Hypothalamus (tissue), 51 donors: Measurements from ENCODE around the gene KRTAP22-1.

Experiments used
- DNase-seq, 51 donors: peaks; one replicate each; lab custom pipeline; 2025; lab: John Stamatoyannopoulos, UW

The KRTAP22-1 gene

GRCh38 chr21:30600787-30601186, at the start of gene KRTAP22-1:
KRTAP22-1 (plus strand) TSS chr21:30601087.
- DNase-seq, result no peak

- DNase-seq, result no peak
Observed at GRCh38 chr21:30552782-30553181, 48.1 kb upstream of the KRTAP22-1 start.

- no peak for DNase-seq
Observed at GRCh38 chr21:30555095-30555494, 45.8 kb upstream of the KRTAP22-1 start.

- DNase-seq, result no peak
Observed at GRCh38 chr21:30561264-30561895, 39.5 kb upstream of the KRTAP22-1 start, which contains the start of gene KRTAP19-7. KRTAP19-7 (minus strand) TSS chr21:30561314; CDS start chr21:30561289, 25 bp downstream.

GRCh38 chr21:30561957-30562356, 38.9 kb upstream of the KRTAP22-1 start:
- DNase-seq, result no peak

- DNase-seq, result no peak
Observed at GRCh38 chr21:30563072-30563471, 37.8 kb upstream of the KRTAP22-1 start.

GRCh38 chr21:30563630-30564029, 37.3 kb upstream of the KRTAP22-1 start:
- no peak for DNase-seq

- DNase-seq, result no peak
Observed at GRCh38 chr21:30567617-30568016, 33.3 kb upstream of the KRTAP22-1 start.

GRCh38 chr21:30577766-30578165, 23.1 kb upstream of the KRTAP22-1 start:
- no peak for DNase-seq

- DNase-seq, result no peak
Observed at GRCh38 chr21:30579346-30579745, 21.5 kb upstream of the KRTAP22-1 start.

- DNase-seq, result no peak
Observed at GRCh38 chr21:30580132-30580531, 20.8 kb upstream of the KRTAP22-1 start.

GRCh38 chr21:30582870-30583269, 18.0 kb upstream of the KRTAP22-1 start:
- no peak for DNase-seq

- DNase-seq, result no peak
Observed at GRCh38 chr21:30590297-30590696, 10.6 kb upstream of the KRTAP22-1 start, which contains the start of gene KRTAP22-2. KRTAP22-2 (minus strand) TSS chr21:30590397.

- no peak for DNase-seq
Observed at GRCh38 chr21:30592140-30592539, 8.7 kb upstream of the KRTAP22-1 start, which contains the start of gene KRTAP6-3. KRTAP6-3 (plus strand) TSS chr21:30592440; CDS start chr21:30592446, 6 bp downstream.

- DNase-seq, result no peak
Observed at GRCh38 chr21:30598802-30599201, 2.1 kb upstream of the KRTAP22-1 start, which contains the start of gene KRTAP6-2. KRTAP6-2 (minus strand) TSS chr21:30598902; CDS start chr21:30598874, 28 bp downstream.

- no peak for DNase-seq
Observed at GRCh38 chr21:30605968-30606367, 5.1 kb downstream of the KRTAP22-1 start.

- DNase-seq, result no peak
Observed at GRCh38 chr21:30612132-30612531, 11.2 kb downstream of the KRTAP22-1 start.

GRCh38 chr21:30613836-30614235, 12.9 kb downstream of the KRTAP22-1 start, which contains the start of gene KRTAP6-1:
KRTAP6-1 (minus strand) TSS chr21:30613930; CDS start chr21:30613904, 26 bp downstream.
- no peak for DNase-seq

- no peak for DNase-seq
Observed at GRCh38 chr21:30615199-30615598, 14.3 kb downstream of the KRTAP22-1 start.

- no peak for DNase-seq
Observed at GRCh38 chr21:30616125-30616524, 15.2 kb downstream of the KRTAP22-1 start, which contains the start of gene KRTAP20-1. KRTAP20-1 (plus strand) TSS chr21:30616425; CDS start chr21:30616455, 30 bp downstream.

- DNase-seq, result no peak
Observed at GRCh38 chr21:30620080-30620479, 19.2 kb downstream of the KRTAP22-1 start.

GRCh38 chr21:30620522-30620921, 19.6 kb downstream of the KRTAP22-1 start, which contains the start of gene KRTAP20-4:
KRTAP20-4 (plus strand) TSS chr21:30620627.
- DNase-seq, result no peak
